Measurements from ENCODE around the gene TCF12. TPM values are rescaled to one million over a fixed set of nuclear protein-coding genes. Genes with fewer than 3 reads are reported as not detected.

Gene TCF12
- total RNA-seq, 1 experiment from 2014 or later: 76.7 TPM

- Mint-ChIP-seq H3K36me3 (ENCODE audit: insufficient read depth in 1 of 3, low read depth in 3 of 3) (no peaks in the 10 kb centered on the region), H3K9me3 (no peaks in the 10 kb centered on the region; a peak in 1 of 5 replicates), H3K27ac (peak overlapping the region in 1 of 3 experiments; percentile 15; a peak in 1 of 7 replicates), H3K4me3 (no peak overlapping the region), H3K27me3 (ENCODE audit: low read depth) (no peaks in the 10 kb centered on the region), H3K4me1 (peaks cover 29 to 60% of the 10 kb centered on the region in 2 experiments)
- Histone ChIP-seq H3K23me2 (ENCODE audit: insufficient read length, low read depth, low read length, poor library complexity, severe bottlenecking) (no peaks in the 10 kb centered on the region), H3K23ac (ENCODE audit: insufficient read length, low read depth, low read length) (no peak overlapping the region), H4K20me1 (ENCODE audit: control insufficient read depth, insufficient read depth, insufficient read length) (no peaks in the 10 kb centered on the region), H3K27me3 (ENCODE audit: insufficient read depth, low read length) (no peaks in the 10 kb centered on the region), H3K14ac (ENCODE audit: insufficient read depth, low read length) (no peak overlapping the region), H4K91ac (ENCODE audit: insufficient read length, low read depth, low read length) (no peak overlapping the region), H2BK5ac (ENCODE audit: insufficient read length, low read length) (no peak overlapping the region), H3K4ac (ENCODE audit: low read depth, low read length) (no peak overlapping the region), H3K9ac (ENCODE audit: extremely low read depth, insufficient read length, low read length) (no peak overlapping the region), H2BK12ac (ENCODE audit: insufficient read length, low read depth, low read length) (no peak overlapping the region), H3K18ac (ENCODE audit: insufficient read length, low read depth, low read length) (no peak overlapping the region), H3K4me2 (ENCODE audit: insufficient read depth, insufficient read length, low read length) (no peak overlapping the region), H3K9me3 (ENCODE audit: control insufficient read depth, low read depth, low read length) (no peaks in the 10 kb centered on the region), H3K56ac (ENCODE audit: insufficient read length, low read depth, low read length) (no peak overlapping the region), H2AFZ (ENCODE audit: low read length) (no peak overlapping the region), H3K4me1 (ENCODE audit: insufficient read depth, low read length) (peaks cover 3% of the 10 kb centered on the region; the same call in 1 of the 2 replicates), H2AK5ac (ENCODE audit: insufficient read length, low read length) (no peak overlapping the region), H2BK15ac (ENCODE audit: low read depth, low read length) (no peak overlapping the region), H3K79me2 (ENCODE audit: insufficient read depth, low read length) (no peaks in the 10 kb centered on the region), H2BK120ac (ENCODE audit: low read depth, low read length, poor library complexity, severe bottlenecking) (no peak overlapping the region), H3K79me1 (ENCODE audit: insufficient read depth, low read depth, low read length, poor library complexity, severe bottlenecking) (no peaks in the 10 kb centered on the region), H3K27ac (ENCODE audit: insufficient read length, low read depth, low read length) (no peak overlapping the region), H4K8ac (replicated peaks; ENCODE audit: insufficient read length, low read depth, low read length) (no peak overlapping the region), H3T11ph (ENCODE audit: low read length) (no peak overlapping the region), H2BK20ac (ENCODE audit: low read depth, low read length, poor library complexity, severe bottlenecking) (no peak overlapping the region), H4K5ac (ENCODE audit: insufficient read length, low read depth, low read length) (no peak overlapping the region)
- DNase-seq: peak; percentile 84
- WGBS (ENCODE audit: extremely low coverage, insufficient read length, low lambda C conversion rate): no CpG with 5 or more reads among the region's 6 CpGs
- no peak for TF ChIP-seq CTCF (conservative IDR thresholded peaks at IDR 0.05)
Measured at GRCh38 chr15:57323806-57324589, 405.6 kb downstream of the TCF12 start.

All from H9 (cell line).